Measurements from ENCODE around the gene NIPAL3.
"Not testable (repeated sequence)": the region's sequence is repeated elsewhere in the genome, so short reads cannot be mapped to it uniquely, and the experiment has no call there.

Gene NIPAL3

GRCh38 chr1:24503870-24504523 is 88.4 kb downstream of the NIPAL3 start:
- no peaks in the 10 kb centered on the region for H3K27me3 Mint-ChIP-seq (ENCODE audit: low read depth)
- H3K4me1 Mint-ChIP-seq (ENCODE audit: low read depth), result peaks cover 62% of the 10 kb centered on the region
- peak overlapping the region; percentile 89 for H3K4me3 Mint-ChIP-seq
- H3K27ac Mint-ChIP-seq, result peak overlapping the region; percentile 89
- peaks cover 26% of the 10 kb centered on the region for H3K36me3 Mint-ChIP-seq (ENCODE audit: low read depth)
- no peaks in the 10 kb centered on the region for H3K9me3 Mint-ChIP-seq
- DNase-seq (ENCODE audit: low spot score), result no peak

DNA sequence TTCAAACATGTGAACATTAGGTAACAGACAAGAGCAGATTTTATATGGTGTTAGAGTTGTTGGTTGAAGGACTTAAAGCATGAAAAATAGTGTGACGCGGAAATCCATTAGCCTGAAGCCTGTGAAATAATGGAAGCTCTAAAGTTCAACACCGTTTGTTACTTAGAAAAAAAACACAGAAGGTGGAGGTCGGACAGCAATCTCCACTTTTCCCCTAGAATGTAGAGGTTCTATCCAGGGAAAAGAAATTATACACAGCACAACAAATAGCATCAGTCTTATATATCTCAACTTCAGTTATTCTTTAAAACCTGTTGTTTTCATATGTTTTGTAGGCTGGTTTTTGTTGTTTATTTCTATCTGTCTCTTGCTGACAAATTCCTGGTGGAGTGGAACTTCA is 89.0 kb downstream of the NIPAL3 start:
- Mint-ChIP-seq H3K27ac (peak overlapping the region; percentile 89), H3K36me3 (ENCODE audit: low read depth) (peaks cover 31% of the 10 kb centered on the region), H3K9me3 (no peaks in the 10 kb centered on the region), H3K4me1 (ENCODE audit: low read depth) (peaks cover 63% of the 10 kb centered on the region), H3K4me3 (peak overlapping the region; percentile 89), H3K27me3 (ENCODE audit: low read depth) (no peaks in the 10 kb centered on the region)
- no peak for DNase-seq (ENCODE audit: low spot score)

GRCh38 chr1:24505816-24506215 is 90.2 kb downstream of the NIPAL3 start:
- Mint-ChIP-seq H3K4me3 (peak overlapping the region; percentile 75), H3K4me1 (ENCODE audit: low read depth) (peaks cover 62% of the 10 kb centered on the region), H3K27ac (peak overlapping the region; percentile 69), H3K36me3 (ENCODE audit: low read depth) (peaks cover 43% of the 10 kb centered on the region), H3K9me3 (no peaks in the 10 kb centered on the region), H3K27me3 (ENCODE audit: low read depth) (no peaks in the 10 kb centered on the region)
- DNase-seq (ENCODE audit: low spot score), result no peak

- Mint-ChIP-seq H3K4me1 (ENCODE audit: low read depth) (peaks cover 54% of the 10 kb centered on the region), H3K9me3 (no peaks in the 10 kb centered on the region), H3K36me3 (ENCODE audit: low read depth) (peaks cover 49% of the 10 kb centered on the region), H3K27ac (peak overlapping the region; percentile 88), H3K4me3 (peak overlapping the region; percentile 75), H3K27me3 (ENCODE audit: low read depth) (no peaks in the 10 kb centered on the region)
- no peak for DNase-seq (ENCODE audit: low spot score)
Observed at GRCh38 chr1:24506691-24507381, 91.2 kb downstream of the NIPAL3 start.

DNA sequence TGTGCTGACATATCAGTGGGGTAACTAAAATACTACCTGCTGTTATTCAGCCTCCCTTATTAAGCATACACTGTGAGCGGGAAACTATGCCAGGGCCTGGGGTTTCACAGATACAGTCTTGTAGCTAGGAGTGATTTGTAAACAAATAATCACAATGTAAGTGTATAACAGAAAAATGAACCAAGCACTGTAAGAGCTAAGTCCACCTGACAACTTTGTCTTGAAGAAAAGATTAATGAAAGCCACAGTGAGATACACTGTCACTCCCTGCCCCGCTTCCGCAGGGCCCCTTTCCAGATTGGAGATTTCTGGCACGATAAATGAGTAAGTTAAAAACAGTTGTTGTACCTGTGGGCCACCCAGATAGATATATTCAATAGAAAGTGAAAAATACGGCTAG is 91.8 kb downstream of the NIPAL3 start:
- Mint-ChIP-seq H3K27ac (peak overlapping the region; percentile 88), H3K36me3 (ENCODE audit: low read depth) (peaks cover 49% of the 10 kb centered on the region), H3K4me3 (peak overlapping the region; percentile 75), H3K9me3 (no peaks in the 10 kb centered on the region), H3K27me3 (ENCODE audit: low read depth) (no peaks in the 10 kb centered on the region), H3K4me1 (ENCODE audit: low read depth) (peaks cover 53% of the 10 kb centered on the region)
- no peak for DNase-seq (ENCODE audit: low spot score)

DNA sequence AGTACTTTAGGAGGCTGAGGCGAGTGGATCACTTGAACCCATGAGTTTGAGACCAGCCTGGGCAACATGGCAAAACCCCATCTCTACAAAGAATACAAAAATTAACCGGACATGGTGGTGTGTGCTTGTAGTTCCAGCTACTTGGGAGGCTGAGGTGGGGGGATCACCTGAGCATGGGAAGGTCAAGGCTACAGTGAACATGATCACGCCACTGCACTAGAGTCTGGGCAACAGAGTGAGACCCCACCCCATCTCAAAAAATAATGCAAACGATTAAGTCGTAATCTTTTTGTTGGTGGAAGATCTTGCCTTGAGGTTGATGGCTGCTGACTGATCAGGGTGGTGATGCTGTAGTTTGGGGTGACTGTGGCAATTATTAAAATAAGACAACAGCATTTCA is 93.3 kb downstream of the NIPAL3 start:
- no peaks in the 10 kb centered on the region for H3K9me3 Mint-ChIP-seq
- peaks cover 50% of the 10 kb centered on the region for H3K36me3 Mint-ChIP-seq (ENCODE audit: low read depth)
- H3K4me3 Mint-ChIP-seq, result peak overlapping the region; percentile 11
- no peaks in the 10 kb centered on the region for H3K27me3 Mint-ChIP-seq (ENCODE audit: low read depth)
- no peak overlapping the region for H3K27ac Mint-ChIP-seq
- H3K4me1 Mint-ChIP-seq (ENCODE audit: low read depth), result peaks cover 55% of the 10 kb centered on the region
- no peak for DNase-seq (ENCODE audit: low spot score)

- H3K36me3 Mint-ChIP-seq (ENCODE audit: low read depth), result peaks cover 49% of the 10 kb centered on the region
- H3K27me3 Mint-ChIP-seq (ENCODE audit: low read depth), result no peaks in the 10 kb centered on the region
Observed at GRCh38 chr1:24513706-24514105, 98.1 kb downstream of the NIPAL3 start.

GRCh38 chr1:24514946-24515345 is 99.3 kb downstream of the NIPAL3 start:
- Mint-ChIP-seq H3K4me1 (ENCODE audit: low read depth) (peaks cover 15% of the 10 kb centered on the region), H3K27ac (no peak overlapping the region), H3K27me3 (ENCODE audit: low read depth) (no peaks in the 10 kb centered on the region), H3K4me3 (no peak overlapping the region), H3K36me3 (ENCODE audit: low read depth) (peaks cover 47% of the 10 kb centered on the region), H3K9me3 (no peaks in the 10 kb centered on the region)
- DNase-seq (ENCODE audit: low spot score), result no peak

More at GRCh38 chr1:24513706-24514105, 98.1 kb downstream of the NIPAL3 start:
- H3K4me3 Mint-ChIP-seq, result no peak overlapping the region
- DNase-seq (ENCODE audit: low spot score), result no peak
- no peaks in the 10 kb centered on the region for H3K9me3 Mint-ChIP-seq
- H3K4me1 Mint-ChIP-seq (ENCODE audit: low read depth), result peaks cover 24% of the 10 kb centered on the region
- H3K27ac Mint-ChIP-seq, result no peak overlapping the region

DNA sequence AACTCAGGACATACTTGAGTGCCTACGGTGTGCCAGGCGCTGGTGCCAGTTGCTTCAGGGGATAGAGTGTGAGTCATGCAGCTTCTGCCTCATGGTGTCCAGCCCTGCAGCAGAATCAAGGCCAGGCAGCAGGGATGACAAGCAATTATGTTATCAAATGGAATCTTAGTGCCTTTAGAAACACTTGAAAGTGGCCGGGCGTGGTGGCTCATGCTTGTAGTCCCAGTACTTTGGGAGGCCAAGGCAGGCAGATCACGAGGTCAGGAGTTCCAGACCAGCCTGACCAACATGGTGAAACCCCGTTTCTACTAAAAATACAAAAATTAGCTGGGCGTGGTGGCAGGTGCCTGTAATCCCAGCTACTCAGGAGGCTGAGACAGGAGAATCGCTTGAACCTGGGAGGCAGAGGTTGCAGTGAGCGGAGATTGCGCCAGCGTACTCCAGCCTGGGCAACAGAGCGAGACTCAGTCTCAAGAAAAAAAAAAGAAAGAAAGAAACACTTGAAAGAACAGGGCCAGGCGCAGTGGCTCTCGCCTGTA is 100.1 kb downstream of the NIPAL3 start:
- H3K9me3 Mint-ChIP-seq; H3K27ac Mint-ChIP-seq; H3K27me3 Mint-ChIP-seq (ENCODE audit: low read depth); H3K4me3 Mint-ChIP-seq; DNase-seq (ENCODE audit: low spot score): not testable (repeated sequence)
- Mint-ChIP-seq H3K36me3 (ENCODE audit: low read depth) (peaks cover 45% of the 10 kb centered on the region), H3K4me1 (ENCODE audit: low read depth) (peaks cover 11% of the 10 kb centered on the region)

- Mint-ChIP-seq H3K9me3 (peaks cover 4% of the 10 kb centered on the region), H3K27me3 (ENCODE audit: low read depth) (no peaks in the 10 kb centered on the region), H3K4me1 (ENCODE audit: low read depth) (peaks cover 11% of the 10 kb centered on the region), H3K27ac (no peak overlapping the region), H3K4me3 (no peak overlapping the region), H3K36me3 (ENCODE audit: low read depth) (peaks cover 43% of the 10 kb centered on the region)
- no peak for DNase-seq (ENCODE audit: low spot score)
Observed at GRCh38 chr1:24516506-24516905, 100.9 kb downstream of the NIPAL3 start.

DNA sequence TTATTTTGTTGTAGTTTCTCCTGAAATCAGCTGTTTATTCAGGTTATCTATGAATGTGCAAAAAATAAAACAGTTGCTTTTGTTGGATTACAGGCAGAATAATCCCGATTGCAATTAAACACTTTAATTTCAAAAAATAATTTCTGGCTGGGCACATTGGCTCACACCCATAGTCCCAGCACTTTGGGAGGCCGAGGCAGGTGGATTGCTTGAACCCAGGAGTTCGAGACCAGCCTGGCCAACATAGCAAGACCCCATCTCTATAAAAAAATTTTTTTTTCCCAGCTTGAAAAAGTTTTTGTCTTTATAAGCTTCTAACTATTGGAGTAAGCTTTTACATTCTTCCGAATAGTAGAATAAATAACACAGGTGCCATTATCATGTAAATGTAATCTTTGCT is 102.3 kb downstream of the NIPAL3 start:
- H3K4me3 Mint-ChIP-seq, result no peak overlapping the region

GRCh38 chr1:24520282-24520681 is 104.7 kb downstream of the NIPAL3 start:
- H3K27me3 Mint-ChIP-seq (ENCODE audit: low read depth); H3K27ac Mint-ChIP-seq; H3K4me3 Mint-ChIP-seq; H3K9me3 Mint-ChIP-seq; H3K4me1 Mint-ChIP-seq (ENCODE audit: low read depth); DNase-seq (ENCODE audit: low spot score): not testable (repeated sequence)
- H3K36me3 Mint-ChIP-seq (ENCODE audit: low read depth), result peaks cover 50% of the 10 kb centered on the region

More for the DNA sequence above, 102.3 kb downstream of the NIPAL3 start:
- H3K27me3 Mint-ChIP-seq (ENCODE audit: low read depth), result no peaks in the 10 kb centered on the region
- no peak for DNase-seq (ENCODE audit: low spot score)
- H3K27ac Mint-ChIP-seq, result no peak overlapping the region
- H3K36me3 Mint-ChIP-seq (ENCODE audit: low read depth), result peaks cover 48% of the 10 kb centered on the region
- peaks cover 4% of the 10 kb centered on the region for H3K9me3 Mint-ChIP-seq
- peaks cover 7% of the 10 kb centered on the region for H3K4me1 Mint-ChIP-seq (ENCODE audit: low read depth)
